IMR-90 (cell line): ENCODE measurements around the gene PPP1R2. TPM values are rescaled to one million over a fixed set of nuclear protein-coding genes. Genes with fewer than 3 reads are reported as not detected.

Experiments used
- ATAC-seq: fragments of 200-7000 bp; cut with Tn5 transposase; 2 replicates; pipeline ENCODE4 v1.9.1; 2020; ENCODE audit warnings: low read depth, mild to moderate bottlenecking, moderate library complexity
- BruUV-seq: library from RNA; stranded (reverse); fragments of 400-500 nt; replicated peaks from 2 replicates; lab custom pipeline; 2021; lab: Mats Ljungman, UMichigan
- CTCF ChIA-PET: fragments of 300-600 bp; formaldehyde crosslinking; extraction: SDS; loops from one replicate; lab custom pipeline; 2021; ENCODE audit warnings: antibody characterized with exemption; lab: Yijun Ruan, JAX
- POLR2A ChIA-PET: fragments of 300-600 bp; sonication (Branson Sonifier 250); formaldehyde crosslinking; loops from one replicate; lab custom pipeline; 2022; ENCODE audit warnings: antibody characterized with exemption; ENCODE audit not compliant: unreplicated experiment; lab: Charles Lee
- DNase-seq: peaks from one replicate; pipeline ENCODE4 v3.0.0; 2013
- H2AFZ ChIP-seq: replicated peaks from 2 replicates; pipeline ENCODE3; 2013; ENCODE audit warnings: low read length, mild to moderate bottlenecking; ENCODE audit not compliant: poor library complexity
- H2AK5ac ChIP-seq: 2 replicates; pipeline ENCODE4 v1.6.1; 2013; ENCODE audit warnings: low read depth, low read length, inconsistent platforms
- H2AK9ac ChIP-seq: replicated peaks from 2 replicates; pipeline ENCODE3; 2013; ENCODE audit warnings: mild to moderate bottlenecking, low read depth, low read length, moderate library complexity; ENCODE audit not compliant: poor library complexity
- H2BK120ac ChIP-seq: 2 replicates; pipeline ENCODE4 v1.6.1; 2013; ENCODE audit warnings: low read depth, low read length, inconsistent platforms
- H2BK15ac ChIP-seq: 3 replicates; pipeline ENCODE4 v1.6.1; 2013; ENCODE audit warnings: low read depth, low read length, inconsistent platforms
- H2BK20ac ChIP-seq: 2 replicates; pipeline ENCODE4 v1.6.1; 2013; ENCODE audit warnings: low read depth, mild to moderate bottlenecking, inconsistent platforms, low read length, moderate library complexity
- H2BK5ac ChIP-seq: 2 replicates; pipeline ENCODE4 v1.6.1; 2013; ENCODE audit warnings: mild to moderate bottlenecking, low read depth, low read length, inconsistent platforms; ENCODE audit not compliant: poor library complexity, severe bottlenecking
- H3K14ac ChIP-seq: replicated peaks from 2 replicates; pipeline ENCODE4 v1.6.1; 2013; ENCODE audit warnings: low read depth, low read length, inconsistent platforms
- H3K18ac ChIP-seq: 2 replicates; pipeline ENCODE4 v1.6.1; 2013; ENCODE audit warnings: low read depth, low read length, control low read depth
- H3K23ac ChIP-seq: 2 replicates; pipeline ENCODE4 v1.6.1; 2013; ENCODE audit warnings: low read depth, low read length, inconsistent platforms
- H3K27ac ChIP-seq: 2 replicates; pipeline ENCODE4 v1.5.1; 2013; ENCODE audit warnings: mild to moderate bottlenecking, control low read depth, low read length; ENCODE audit not compliant: insufficient read depth
- H3K27me3 ChIP-seq: 2 replicates; pipeline ENCODE4 v1.6.1; 2013; ENCODE audit warnings: low read length; ENCODE audit not compliant: control insufficient read depth, insufficient read depth
- H3K36me3 ChIP-seq: 2 replicates; pipeline ENCODE4 v1.6.1; 2013; ENCODE audit warnings: low read length, mixed read lengths; ENCODE audit not compliant: control insufficient read depth, insufficient read depth
- H3K4ac ChIP-seq: 2 replicates; pipeline ENCODE4 v1.6.1; 2013; ENCODE audit warnings: low read depth, low read length, inconsistent platforms
- H3K4me1 ChIP-seq: 2 replicates; pipeline ENCODE4 v1.6.1; 2013; ENCODE audit warnings: low read length, mixed read lengths; ENCODE audit not compliant: control insufficient read depth, insufficient read depth
- H3K4me2 ChIP-seq: 2 replicates; pipeline ENCODE4 v1.6.1; 2013; ENCODE audit warnings: low read depth, mild to moderate bottlenecking, control low read depth, low read length, moderate library complexity
- H3K4me3 ChIP-seq: 2 replicates; pipeline ENCODE4 v1.5.1; 2013; ENCODE audit warnings: low read depth, mild to moderate bottlenecking, control low read depth, low read length, moderate library complexity; ENCODE audit not compliant: insufficient read depth
- H3K56ac ChIP-seq: 2 replicates; pipeline ENCODE4 v1.6.1; 2013; ENCODE audit warnings: low read length, inconsistent platforms; ENCODE audit not compliant: insufficient read depth; ENCODE audit errors: extremely low read depth
- H3K79me1 ChIP-seq, 2 experiments: 2 replicates each; pipeline ENCODE4 v1.6.1; 2013; ENCODE audit warnings: low read length in 2 of 2, inconsistent platforms in 1 of 2, low read depth in 1 of 2
- H3K9ac ChIP-seq: 2 replicates; pipeline ENCODE4 v1.6.1; 2013; ENCODE audit warnings: low read depth, low read length, control low read depth
- H3K9me1 ChIP-seq: 2 replicates; pipeline ENCODE4 v1.6.1; 2013; ENCODE audit warnings: low read length, inconsistent platforms; ENCODE audit not compliant: insufficient read depth
- H3K9me3 ChIP-seq: 2 replicates; pipeline ENCODE4 v1.6.1; 2013; ENCODE audit warnings: low read length; ENCODE audit not compliant: control insufficient read depth, insufficient read depth
- H4K20me1 ChIP-seq: 2 replicates; pipeline ENCODE4 v1.6.1; 2013; ENCODE audit warnings: low read length, inconsistent platforms; ENCODE audit not compliant: insufficient read depth
- H4K5ac ChIP-seq: 2 replicates; pipeline ENCODE4 v1.6.1; 2013; ENCODE audit warnings: mild to moderate bottlenecking, low read depth, low read length, control low read depth
- H4K8ac ChIP-seq, 2 experiments: 2 replicates each; pipeline ENCODE4 v1.6.1; 2013; ENCODE audit warnings: low read depth in 2 of 2, low read length in 2 of 2, control low read depth in 1 of 2, inconsistent platforms in 1 of 2
- H4K91ac ChIP-seq: 2 replicates; pipeline ENCODE4 v1.6.1; 2013; ENCODE audit warnings: low read depth, low read length, inconsistent platforms; ENCODE audit not compliant: insufficient read depth
- BHLHE40 ChIP-seq: fragments of 150-350 bp; IDR thresholded peaks from 2 replicates; pipeline ENCODE4 v1.6.1; 2016; ENCODE audit warnings: mild to moderate bottlenecking, low read depth, low read length
- CEBPB ChIP-seq: IDR thresholded peaks from 2 replicates; pipeline ENCODE4 v1.6.1; 2012; ENCODE audit warnings: low read depth, low read length, improper control_type of control experiment
- CHD1 ChIP-seq: IDR thresholded peaks from 2 replicates; pipeline ENCODE4 v1.6.1; 2012; ENCODE audit warnings: low read depth, low read length, improper control_type of control experiment
- CTCF ChIP-seq: conservative IDR thresholded peaks from 2 replicates; pipeline ENCODE4 v1.5.1; 2012; ENCODE audit warnings: mild to moderate bottlenecking, low read depth, low read length, improper control_type of control experiment
- ELK1 ChIP-seq: fragments of 150-350 bp; IDR thresholded peaks from 2 replicates; pipeline ENCODE4 v1.6.1; 2016; ENCODE audit warnings: low read depth, mild to moderate bottlenecking, low read length, moderate library complexity, borderline replicate concordance
- FOS ChIP-seq: fragments of 150-350 bp; IDR thresholded peaks from 2 replicates; pipeline ENCODE4 v1.6.1; 2016; ENCODE audit warnings: low read depth, low read length
- MAFK ChIP-seq: IDR thresholded peaks from 2 replicates; pipeline ENCODE4 v1.6.1; 2012; ENCODE audit warnings: low read depth, low read length, improper control_type of control experiment
- MAZ ChIP-seq: IDR thresholded peaks from 2 replicates; pipeline ENCODE4 v1.6.1; 2012; ENCODE audit warnings: low read depth, mild to moderate bottlenecking, low read length, improper control_type of control experiment, moderate library complexity, borderline replicate concordance
- MXI1 ChIP-seq: IDR thresholded peaks from 2 replicates; pipeline ENCODE4 v1.6.1; 2012; ENCODE audit warnings: low read depth, mild to moderate bottlenecking, low read length, moderate library complexity, borderline replicate concordance
- NFE2L2 ChIP-seq: fragments of 150-350 bp; IDR thresholded peaks from 2 replicates; pipeline ENCODE4 v1.6.1; 2016; ENCODE audit warnings: low read depth, mild to moderate bottlenecking, low read length
- POLR2A ChIP-seq: IDR thresholded peaks from 2 replicates; pipeline ENCODE4 v1.6.1; 2012; ENCODE audit warnings: mild to moderate bottlenecking, low read depth, low read length
- RAD21 ChIP-seq: IDR thresholded peaks from 2 replicates; pipeline ENCODE4 v1.6.1; 2012; ENCODE audit warnings: low read length, improper control_type of control experiment
- RCOR1 ChIP-seq: IDR thresholded peaks from 2 replicates; pipeline ENCODE4 v1.6.1; 2012; ENCODE audit warnings: mild to moderate bottlenecking, low read length, improper control_type of control experiment; ENCODE audit not compliant: insufficient replicate concordance
- RFX5 ChIP-seq: IDR thresholded peaks from 2 replicates; pipeline ENCODE4 v1.8.0; 2012; ENCODE audit warnings: low read depth, mild to moderate bottlenecking, low read length, moderate library complexity
- SMC3 ChIP-seq: fragments of 150-350 bp; IDR thresholded peaks from 2 replicates; pipeline ENCODE4 v1.6.1; 2016; ENCODE audit warnings: low read depth, mild to moderate bottlenecking, antibody characterized with exemption, low read length, moderate library complexity
- USF2 ChIP-seq: fragments of 150-350 bp; IDR thresholded peaks from 2 replicates; pipeline ENCODE4 v1.6.1; 2017; ENCODE audit warnings: mild to moderate bottlenecking, antibody characterized with exemption, low read length, low read depth
- WGBS, 2 experiments: methylation state at CpG; one replicate each; pipeline versions ENCODE4 v1.1.5 to v1.1.7; 2013; ENCODE audit warnings: missing lambda C conversion rate in 2 of 2; ENCODE audit not compliant: insufficient read length in 1 of 2; ENCODE audit errors: extremely low coverage in 2 of 2; 5-methylcytosine and 5-hydroxymethylcytosine counted together
- dilution Hi-C: fragments of 300-500 bp; cut with HindIII; formaldehyde crosslinking; loops from one replicate; pipeline ENCODE4 v1.14.3; 2018; ENCODE audit warnings: low sequenced_read_pairs; ENCODE audit not compliant: unreplicated experiment
- in situ Hi-C: fragments of 300-500 bp; cut with MboI; formaldehyde crosslinking; loops from 3 replicates; pipeline ENCODE4 v1.14.3; 2019; ENCODE audit warnings: low sequenced_read_pairs, inconsistent platforms, mixed read lengths
- intact Hi-C: fragments of 100-400 bp; cut with micrococcal nuclease; formaldehyde crosslinking; loops from 2 replicates; pipeline ENCODE4 v1.10.0; 2022
- polyA plus RNA-seq, 3 experiments: library from polyadenylated mRNA; depleted of rRNA; stranded (reverse); fragments of >200 nt; gene quantifications; 2 replicates each; pipeline ENCODE4 v1.2.3, GENCODE V29; 2012; ENCODE audit warnings: low replicate concordance in 1 of 3
- total RNA-seq: library from RNA; depleted of rRNA; stranded (reverse); fragments of >200 nt; gene quantifications from 2 replicates; pipeline ENCODE4 v1.2.3, GENCODE V29; 2012

Gene PPP1R2
- total and polyA plus RNA-seq, 2 of the 4 experiments (the other 2 are of a cell fraction): 9.2 to 36.0 TPM

GRCh38 chr3:195535293-195535692 lies 7.8 kb downstream of the PPP1R2 start:
- ChIA-PET CTCF (interaction anchor here (0.6 kb wide), 1 partner anchor 123 kb away, joined by 4 read pairs; no protein-coding TSS in a partner anchor), POLR2A (no interaction called here)
- ATAC-seq: no peak

More at GRCh38 chr3:195535293-195535692, 7.8 kb downstream of the PPP1R2 start:
- no peak overlapping the region for H3K14ac ChIP-seq
- H3K4me1 ChIP-seq: peaks cover 2% of the 10 kb centered on the region; the same call in 1 of the 2 replicates
- no peak overlapping the region for H2AK5ac ChIP-seq
- no peak overlapping the region for H3K18ac ChIP-seq
- no peak overlapping the region for H3K4ac ChIP-seq
- no peak overlapping the region for H2AFZ ChIP-seq
- H4K91ac ChIP-seq: no peak overlapping the region
- H3K9me3 ChIP-seq: no peaks in the 10 kb centered on the region
- H3K79me1 ChIP-seq: peaks cover 37 to 58% of the 10 kb centered on the region in 2 experiments
- H4K5ac ChIP-seq: no peak overlapping the region
- H4K20me1 ChIP-seq: peaks cover 49% of the 10 kb centered on the region
- H3K23ac ChIP-seq: no peak overlapping the region
- DNase-seq: no peak
- no peak for TF ChIP-seq ELK1
- no peak for TF ChIP-seq RFX5
- TF ChIP-seq CTCF: no peak
- TF ChIP-seq BHLHE40: no peak
- no peak for TF ChIP-seq RCOR1
- TF ChIP-seq MAFK: no peak
- TF ChIP-seq FOS: no peak
- no peak for TF ChIP-seq CEBPB
- TF ChIP-seq USF2: no peak
- no peak for TF ChIP-seq MXI1
- no peak for TF ChIP-seq POLR2A
- no peak for TF ChIP-seq RAD21
- no peak for TF ChIP-seq NFE2L2
- TF ChIP-seq SMC3: no peak
- TF ChIP-seq CHD1: no peak
- TF ChIP-seq MAZ: no peak
- intact Hi-C loops: no loop called here
- H3K56ac ChIP-seq: no peak overlapping the region
- H3K9ac ChIP-seq: no peak overlapping the region
- dilution Hi-C loops: no loop called here
- BruUV-seq: no TSS peak
- H4K8ac ChIP-seq: no peak overlapping the region
- H3K27ac ChIP-seq: no peak overlapping the region
- H2BK20ac ChIP-seq: no peak overlapping the region
- no peak overlapping the region for H3K4me2 ChIP-seq
- peaks cover 7% of the 10 kb centered on the region; the same call in 1 of the 2 replicates for H3K9me1 ChIP-seq
- no peak overlapping the region for H3K4me3 ChIP-seq
- in situ Hi-C loops: no loop called here
- 0 out of 2 replicates have a peak, but pooled peaks cover 1% of the 10 kb centered on the region for H3K36me3 ChIP-seq
- H2AK9ac ChIP-seq: no peak overlapping the region
- H2BK120ac ChIP-seq: no peak overlapping the region
- WGBS, 2 experiments: 80% methylated on average over 1 of the region's 5 CpGs; no CpG with 5 or more reads in 1 of the 2 experiments
- no peaks in the 10 kb centered on the region for H3K27me3 ChIP-seq
- no peak overlapping the region for H2BK5ac ChIP-seq
- no peak overlapping the region for H2BK15ac ChIP-seq
